Activated T-cell treated with anti-CD3 and anti-CD28 coated beads, Interleukin-2, amount 50 U/mL, for 48 hours (primary cell): ENCODE results near the gene NDUFA11.

ENCODE experiments used
- DNase-seq, 2 experiments: peaks; one replicate each; pipeline ENCODE4 v3.0.0-alpha.2; 2020

NDUFA11 gene

DNA sequence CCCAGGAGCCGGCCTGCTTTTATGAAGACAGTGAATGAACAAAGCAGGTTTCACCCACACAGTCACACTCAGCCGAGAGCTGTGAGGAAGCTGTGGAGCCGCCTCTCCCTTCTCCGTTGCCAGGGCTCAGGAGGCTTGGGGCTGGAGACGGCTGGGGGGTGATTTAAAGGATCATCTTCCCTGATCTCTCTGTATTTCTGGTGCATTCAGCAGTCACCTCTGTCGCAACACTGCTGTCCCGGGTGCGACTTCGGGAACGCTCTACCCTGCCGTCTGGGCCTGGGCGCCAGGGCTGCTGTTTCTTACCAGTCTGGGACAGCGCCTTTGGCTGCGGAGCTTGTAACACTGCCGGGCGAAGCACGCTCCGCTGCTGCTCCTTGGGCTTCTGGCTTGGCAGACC is 28.6 kb upstream of the NDUFA11 start:
- no peak for DNase-seq

- DNase-seq: no peak
These were observed 27.7 kb upstream of the NDUFA11 start for GRCh38 chr19:5931251-5931650.

DNA sequence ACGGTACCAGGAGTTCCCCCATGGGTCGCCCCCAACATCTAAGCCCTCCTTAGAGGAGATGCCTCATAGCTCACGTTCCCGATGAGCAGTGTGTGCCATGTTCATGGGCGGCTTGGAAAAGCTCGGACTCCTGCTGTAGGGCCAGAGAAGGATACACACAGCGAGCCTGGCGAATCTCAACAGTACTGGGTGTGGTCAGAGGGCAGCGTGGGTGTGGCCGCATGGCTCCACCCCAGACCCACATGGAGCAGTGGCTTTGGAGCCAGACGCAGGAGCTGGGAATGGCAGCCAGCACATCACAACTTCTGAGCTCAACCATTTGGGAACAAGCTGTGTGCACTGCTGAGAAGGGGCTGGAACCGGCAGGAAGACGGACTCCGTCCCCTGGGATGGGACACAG is 26.0 kb upstream of the NDUFA11 start:
- no peak for DNase-seq

DNA sequence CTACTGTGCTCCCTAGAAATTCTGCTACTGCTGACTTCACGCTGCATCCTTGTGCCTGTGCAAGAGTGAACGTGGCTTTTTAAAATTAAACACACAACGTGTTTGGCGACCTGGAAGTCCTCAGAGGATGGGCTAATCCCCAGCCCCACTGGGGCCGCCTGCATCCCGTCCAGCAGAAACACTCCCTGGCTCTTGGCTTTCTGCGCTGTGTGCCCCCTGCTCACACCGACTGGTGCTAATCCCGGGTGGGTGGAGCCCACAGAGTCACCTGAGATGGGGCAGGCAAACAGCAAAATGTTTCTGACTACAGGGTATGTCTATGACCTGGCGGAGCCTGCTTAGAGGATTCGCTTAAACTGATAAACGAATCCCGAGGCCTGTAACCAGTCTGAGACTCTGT is 25.6 kb upstream of the NDUFA11 start:
- no peak for DNase-seq

DNA sequence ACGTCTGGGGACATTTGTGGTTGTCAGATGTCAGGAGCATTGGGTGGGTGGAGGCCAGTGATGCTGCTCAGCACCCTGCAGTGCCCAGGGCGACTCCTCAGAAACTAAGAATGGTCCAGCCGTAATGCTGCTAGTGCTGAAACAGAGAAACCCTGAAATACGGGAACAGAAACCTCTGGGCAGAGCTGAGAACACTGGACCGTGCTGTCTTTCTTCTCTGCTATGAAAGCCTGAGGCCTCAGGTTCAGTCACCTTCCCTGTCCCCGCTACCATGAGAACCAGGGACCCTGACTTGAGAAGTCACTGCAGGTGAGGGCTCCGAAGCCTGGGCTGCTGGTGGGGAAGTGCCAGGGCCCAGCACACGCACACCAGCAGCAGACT is 23.8 kb upstream of the NDUFA11 start:
- no peak for DNase-seq

DNA sequence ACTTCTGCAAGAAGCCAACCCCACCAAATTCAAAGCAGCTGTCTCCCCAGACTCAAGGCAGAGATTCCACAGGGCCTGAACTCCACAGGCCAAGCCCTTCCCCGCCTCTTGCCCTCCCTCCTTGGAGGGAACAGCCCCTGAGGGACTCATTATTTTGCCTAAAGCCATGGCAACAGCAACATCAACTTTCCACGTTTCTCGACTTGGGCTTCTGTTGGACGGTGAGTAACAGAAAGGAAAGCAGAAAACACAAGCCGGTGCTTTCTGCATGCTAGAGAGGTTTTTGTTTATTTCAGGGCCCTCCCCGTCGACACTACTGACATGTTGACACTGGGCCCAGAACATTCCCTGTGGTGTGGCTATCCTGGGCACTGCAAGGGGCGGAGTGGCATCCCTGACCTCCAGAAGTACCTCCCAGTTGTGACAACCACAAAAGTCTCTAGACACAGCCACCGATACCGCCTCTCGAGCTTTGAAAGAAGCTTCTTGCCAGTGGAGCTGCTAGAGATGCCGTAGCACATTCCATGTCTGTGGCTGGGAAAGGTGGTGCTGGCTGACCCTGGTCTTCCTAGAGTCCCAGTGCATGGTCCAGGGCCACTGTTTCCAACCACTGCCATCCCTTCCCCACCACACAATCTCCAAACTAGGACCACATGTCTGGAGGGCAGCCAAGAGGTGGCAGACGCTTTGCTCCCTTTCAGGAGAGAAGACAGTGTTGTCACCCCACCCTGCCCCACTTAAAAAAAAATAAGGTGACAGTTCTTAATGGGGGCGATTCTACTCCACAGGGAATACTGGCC is 23.3 kb upstream of the NDUFA11 start:
- no peak for DNase-seq

DNA sequence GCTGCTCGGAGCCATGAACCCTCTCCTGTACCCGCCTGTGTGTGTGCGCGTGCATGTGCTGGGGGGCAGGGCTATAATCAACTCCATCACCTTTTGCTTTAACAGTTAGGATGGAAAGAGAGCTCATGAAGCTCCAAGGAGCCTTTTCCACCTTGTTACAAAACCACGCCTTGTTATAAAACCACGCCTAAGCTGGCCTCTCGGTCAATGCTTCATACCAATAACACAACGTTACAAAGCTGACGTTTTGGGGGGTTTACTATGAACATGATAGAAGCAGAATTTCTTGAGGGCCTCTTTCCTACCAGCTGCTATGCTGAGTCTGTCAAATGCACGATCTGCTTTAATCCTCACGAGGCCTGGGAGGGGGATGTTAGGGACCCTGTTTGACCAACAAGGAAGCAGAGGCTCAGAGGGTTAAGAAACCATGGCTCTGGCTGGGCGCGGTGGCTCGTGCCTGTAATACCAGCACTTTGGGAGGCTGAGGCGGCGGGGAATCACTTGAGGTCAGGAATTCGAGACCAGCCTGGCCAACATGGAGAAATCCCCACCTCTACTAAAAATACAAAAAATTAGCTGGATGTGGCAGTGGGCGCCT is 22.3 kb upstream of the NDUFA11 start:
- DNase-seq: no peak

DNA sequence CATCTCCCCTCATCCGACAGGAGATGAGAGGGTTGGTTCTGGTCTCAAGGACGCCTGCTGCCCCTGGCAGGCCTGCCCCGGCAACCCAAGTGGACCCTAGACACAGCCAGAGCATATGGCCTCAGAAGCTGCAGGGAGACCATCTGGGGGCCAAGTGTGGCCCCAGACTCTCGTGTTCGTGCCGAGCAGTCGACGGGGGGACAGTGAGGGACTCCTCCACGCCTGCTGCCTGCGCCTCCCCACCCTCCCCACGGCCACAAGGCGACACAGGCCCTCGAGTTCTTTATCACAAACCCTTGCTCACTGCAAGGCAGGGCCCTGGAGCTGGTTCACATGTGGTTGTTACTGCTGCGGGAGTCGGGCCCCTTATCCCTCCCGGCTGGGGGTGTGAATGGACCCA is 19.8 kb upstream of the NDUFA11 start:
- DNase-seq: no peak

DNA sequence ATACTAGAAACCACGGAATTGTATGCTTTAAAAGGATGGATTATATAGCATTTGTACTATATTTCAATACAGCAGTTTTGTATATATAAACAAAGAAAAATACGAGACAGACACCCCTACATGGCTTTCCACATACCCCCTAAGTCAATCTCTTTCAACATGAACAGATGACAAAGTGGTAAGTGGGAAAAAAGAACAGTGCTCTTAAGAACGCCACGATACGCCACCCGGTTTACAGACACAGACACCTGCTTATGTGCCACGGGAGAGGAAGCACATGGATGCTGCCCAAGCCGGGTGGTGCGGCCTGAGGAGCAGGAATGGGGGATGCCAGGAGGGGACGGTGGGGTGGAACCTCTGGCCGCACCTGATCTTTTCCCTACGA is 18.6 kb upstream of the NDUFA11 start:
- DNase-seq: no peak

GRCh38 chr19:5921516-5922160 is 18.0 kb upstream of the NDUFA11 start:
- no peak for DNase-seq

- no peak for DNase-seq
These were observed 15.0 kb upstream of the NDUFA11 start for GRCh38 chr19:5918463-5919079.

DNA sequence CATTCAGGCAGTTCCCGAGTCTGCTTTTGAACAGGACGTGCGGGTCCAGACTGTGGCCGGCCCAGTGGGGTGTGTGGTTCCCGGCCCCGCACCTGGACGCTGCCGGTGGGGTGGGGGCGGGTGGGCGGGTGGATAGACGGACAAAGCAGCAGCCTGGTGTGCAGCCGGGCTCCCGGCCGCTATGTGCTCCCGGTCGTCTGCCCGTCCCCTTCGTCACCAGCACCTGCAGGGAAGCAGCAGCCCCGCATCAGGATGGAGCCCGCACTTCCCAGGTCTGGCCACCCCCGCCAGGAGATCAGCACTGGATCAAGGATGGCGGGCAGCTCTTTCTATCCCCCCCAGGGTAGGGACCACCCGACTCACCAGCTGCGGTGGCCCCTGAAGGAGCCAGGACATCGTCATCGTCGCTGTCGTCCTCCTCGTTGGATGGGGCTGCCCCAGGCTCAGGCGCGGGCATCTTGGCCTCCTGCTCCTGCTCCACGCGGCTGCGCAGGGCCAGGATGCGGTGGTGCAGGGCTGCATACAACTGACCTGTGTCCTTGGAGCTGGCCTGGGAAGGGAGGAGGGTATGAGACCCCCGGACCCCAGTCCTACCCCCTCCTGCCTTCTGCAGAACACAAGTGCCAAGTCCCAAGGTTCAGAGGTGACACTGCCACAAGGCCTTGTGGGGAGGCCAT is 14.0 kb upstream of the NDUFA11 start:
- DNase-seq: no peak

- DNase-seq: no peak
These were observed 12.7 kb upstream of the NDUFA11 start for GRCh38 chr19:5916181-5916708.

DNA sequence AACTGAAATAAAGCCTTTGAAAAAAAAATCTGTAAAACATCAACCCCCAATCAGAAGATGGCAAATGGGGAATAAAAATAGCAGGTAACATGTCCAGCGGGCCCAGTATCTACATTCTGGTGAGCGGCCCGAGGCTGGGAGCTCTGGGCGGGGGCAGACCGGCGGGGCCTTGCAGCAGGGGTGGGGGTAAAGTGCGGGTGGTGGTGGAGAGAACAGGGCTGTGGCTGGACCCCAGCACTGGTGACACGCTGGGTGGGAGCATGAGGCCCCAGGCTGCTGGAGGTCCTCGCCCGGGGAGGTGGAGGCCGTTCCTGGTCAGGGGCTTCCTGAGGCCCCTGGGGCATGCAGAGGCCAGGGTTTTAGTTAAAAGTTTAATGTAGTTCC is 12.2 kb upstream of the NDUFA11 start:
- no peak for DNase-seq

GRCh38 chr19:5914946-5915781 is 11.6 kb upstream of the NDUFA11 start:
- no peak for DNase-seq

DNA sequence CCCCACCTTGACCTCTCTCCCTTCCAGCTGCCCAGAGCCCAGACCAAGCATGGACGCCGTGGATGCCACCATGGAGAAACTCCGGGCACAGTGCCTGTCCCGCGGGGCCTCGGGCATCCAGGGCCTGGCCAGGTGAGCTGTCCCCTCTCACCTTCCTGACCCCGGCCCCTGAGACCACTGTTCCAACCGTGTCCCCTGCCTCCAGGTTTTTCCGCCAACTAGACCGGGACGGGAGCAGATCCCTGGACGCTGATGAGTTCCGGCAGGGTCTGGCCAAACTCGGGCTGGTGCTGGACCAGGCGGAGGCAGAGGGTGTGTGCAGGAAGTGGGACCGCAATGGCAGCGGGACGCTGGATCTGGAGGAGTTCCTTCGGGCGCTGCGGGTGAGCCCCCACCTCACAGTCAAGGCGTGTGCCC is 10.8 kb upstream of the NDUFA11 start:
- no peak for DNase-seq

GRCh38 chr19:5913739-5914357 is 10.3 kb upstream of the NDUFA11 start, which contains the start of gene CAPS:
Gene CAPS, plus strand, starts transcription at chr19:5914254. Its CDS starts 153 bp downstream, at chr19:5914407.
- DNase-seq: no peak

DNA sequence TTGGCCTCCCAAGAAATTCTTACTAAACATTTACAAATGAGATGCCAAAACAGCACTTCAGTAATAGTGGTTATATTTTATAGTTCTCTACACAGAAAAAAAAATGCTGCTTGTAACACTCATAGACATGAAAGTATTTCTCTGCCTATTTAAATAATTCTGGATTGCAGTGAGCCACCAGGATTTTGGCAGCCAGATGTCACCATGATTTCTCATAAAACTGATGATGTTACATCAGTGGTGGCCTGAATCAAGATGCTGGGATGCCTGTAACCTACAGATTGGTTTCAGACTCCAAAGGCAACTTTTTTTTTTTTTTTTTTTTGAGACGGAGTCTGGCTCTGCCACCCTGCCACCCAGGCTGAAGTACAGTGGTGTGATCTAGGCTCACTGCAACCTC is 7.8 kb upstream of the NDUFA11 start:
- DNase-seq: no peak

DNA sequence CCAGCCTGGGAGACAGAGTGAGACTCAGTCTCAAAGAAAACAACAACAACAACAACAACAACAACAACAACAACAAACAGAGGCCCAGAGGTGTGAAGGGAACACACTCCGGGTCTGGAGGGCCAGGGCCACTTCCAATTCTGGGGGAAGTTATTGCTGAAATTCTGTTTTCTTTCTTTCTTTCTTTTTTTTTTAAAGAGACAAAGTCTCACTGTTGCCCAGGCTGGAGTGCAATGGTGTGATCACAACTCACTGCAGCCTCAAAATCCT is 7.0 kb upstream of the NDUFA11 start:
- DNase-seq: no peak

DNA sequence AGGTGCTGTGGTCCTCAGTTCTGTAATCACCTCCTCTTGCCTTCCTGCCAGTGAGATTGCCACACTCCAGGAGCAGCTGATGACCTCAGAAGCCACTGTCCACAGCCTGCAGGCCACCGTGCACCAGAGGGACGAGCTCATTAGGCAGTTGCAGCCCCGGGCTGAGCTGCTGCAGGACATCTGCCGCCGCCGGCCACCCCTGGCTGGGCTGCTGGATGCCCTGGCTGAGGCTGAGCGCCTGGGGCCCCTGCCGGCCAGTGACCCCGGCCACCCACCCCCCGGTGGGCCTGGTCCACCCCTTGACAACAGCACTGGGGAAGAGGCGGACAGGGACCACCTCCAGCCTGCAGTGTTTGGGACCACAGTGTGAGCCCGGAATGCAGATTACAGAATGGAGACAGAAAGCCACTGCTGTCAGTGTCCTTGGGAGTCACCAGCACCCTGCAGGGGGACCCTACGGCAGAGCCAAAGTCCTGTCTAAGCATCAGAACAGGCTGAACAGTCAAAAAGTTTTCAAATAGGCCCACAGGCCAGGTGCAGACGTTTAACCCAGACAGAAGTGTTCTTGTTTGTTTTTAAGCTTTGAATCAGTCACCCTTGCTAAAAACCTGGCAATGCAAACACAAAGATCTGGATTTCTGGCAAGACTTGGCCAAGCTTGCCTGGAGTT is 5.3 kb upstream of the NDUFA11 start:
- no peak for DNase-seq

DNA sequence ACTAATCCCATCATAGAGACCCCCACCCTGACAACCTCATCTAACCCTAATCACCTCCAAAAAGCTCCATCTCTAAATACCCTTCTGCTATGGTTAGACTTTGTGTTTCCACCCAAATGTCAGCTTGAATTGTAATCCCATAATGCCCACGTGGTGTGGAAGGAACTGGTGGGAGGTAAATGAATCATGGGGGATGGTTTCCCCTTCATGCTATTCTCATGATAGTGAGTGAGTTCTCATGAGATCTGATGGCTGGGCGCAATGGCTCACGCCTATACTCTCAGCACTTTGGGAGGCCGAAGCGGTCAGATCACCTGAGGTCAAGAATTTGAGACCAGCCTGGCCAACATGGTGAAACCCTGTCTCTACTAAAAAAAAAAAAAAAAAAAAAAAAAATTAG is 3.7 kb upstream of the NDUFA11 start:
- DNase-seq: no peak
